ENCODE results near the gene ABTB1. TPM values are rescaled to one million over a fixed set of nuclear protein-coding genes. Genes with fewer than 3 reads are reported as not detected.

Gene ABTB1
- total and polyA plus RNA-seq, 2 of the 13 experiments (the other 11 are each of a cell fraction or from before 2014, with no cell fraction given) = 0.42 to 14.5 TPM

GRCh38 chr3:127669541-127670228 is 3.1 kb upstream of the ABTB1 start:
- intact Hi-C loops (cut with micrococcal nuclease; ENCODE audit: unreplicated experiment) = no loop called here
- DNase-seq (ENCODE audit: low spot score) (no peak), ATAC-seq (no peak)

GRCh38 chr3:127670229-127670559 is 2.6 kb upstream of the ABTB1 start:
- no peak for DNase-seq (ENCODE audit: low spot score)
- Histone ChIP-seq H3K27me3 (ENCODE audit: control insufficient read depth in 1 of 2, insufficient read depth in 2 of 2, low read length in 2 of 2) (peaks cover 0 to 4% of the 10 kb centered on the region in 2 experiments; a peak in 1 of 5 replicates), H4K20me1 (ENCODE audit: insufficient read depth, low read length) (no peaks in the 10 kb centered on the region), H3K9me3 (ENCODE audit: low read length) (no peaks in the 10 kb centered on the region), H3K27ac (ENCODE audit: extremely low read length, insufficient read depth, low read length) (no peak overlapping the region), H3K4me2 (ENCODE audit: low read depth, low read length) (no peak overlapping the region), H3K4me1 (ENCODE audit: insufficient read depth, low read length) (peaks cover 19% of the 10 kb centered on the region), H3K79me2 (ENCODE audit: insufficient read depth, low read length) (no peaks in the 10 kb centered on the region), H3K4me3 (replicated peaks in 1 of 3; ENCODE audit: insufficient read depth in 1 of 3, low read depth in 2 of 3, low read length in 3 of 3) (no peak overlapping the region), H3K9ac (ENCODE audit: insufficient read depth, low read depth, low read length) (no peak overlapping the region), H3K36me3 (replicated peaks in 1 of 2; ENCODE audit: control insufficient read depth in 1 of 2, insufficient read depth in 2 of 2, low read length in 2 of 2) (peaks cover 0 to 2% of the 10 kb centered on the region in 2 experiments; a peak in 1 of 5 replicates), H2AFZ (ENCODE audit: low read length) (no peak overlapping the region)
- no peak for ATAC-seq
- CTCF ChIA-PET (ENCODE audit: low intra/inter-chr PET ratio, low total read pairs) = no interaction called here
- BruUV-seq (replicated peaks) = no TSS peak
- POLR2A ChIA-PET = no interaction called here
- WGBS (ENCODE audit: low lambda C conversion rate) = 77% methylated on average over 5 of the region's 7 CpGs
- FAIRE-seq = no peak
- intact Hi-C loops (cut with micrococcal nuclease; ENCODE audit: unreplicated experiment) (no loop called here), in situ Hi-C loops (cut with HindIII; ENCODE audit: extremely low pct_ligation_motif_present, low pct_unique_long_range_greater_than_20kb) (no loop called here)
- TF ChIP-seq DPF2 (CRISPR knock-in tag; IDR thresholded peaks at IDR 0.05; ENCODE audit: borderline replicate concordance, low read depth) (no peak), ATF7 (IDR thresholded peaks at IDR 0.05) (no peak), ATF7 (CRISPR knock-in tag; IDR thresholded peaks at IDR 0.05) (no peak), NAIF1 (CRISPR knock-in tag; IDR thresholded peaks at IDR 0.05; ENCODE audit: borderline replicate concordance) (no peak), HOXA5 (CRISPR knock-in tag; IDR thresholded peaks at IDR 0.05) (no peak)

More at GRCh38 chr3:127669541-127670228, 3.1 kb upstream of the ABTB1 start:
- no peak overlapping the region for H3K4me3 ChIP-seq (replicated peaks in 1 of 3; ENCODE audit: insufficient read depth in 1 of 3, low read depth in 2 of 3, low read length in 3 of 3)
- H3K9ac ChIP-seq (ENCODE audit: insufficient read depth, low read depth, low read length) = no peak overlapping the region
- ChIA-PET CTCF (ENCODE audit: low intra/inter-chr PET ratio, low total read pairs) (no interaction called here), POLR2A (no interaction called here)
- in situ Hi-C loops (cut with HindIII; ENCODE audit: extremely low pct_ligation_motif_present, low pct_unique_long_range_greater_than_20kb) = no loop called here
- no peaks in the 10 kb centered on the region for H4K20me1 ChIP-seq (ENCODE audit: insufficient read depth, low read length)
- TF ChIP-seq ZKSCAN1 (IDR thresholded peaks at IDR 0.05; ENCODE audit: low read length) (no peak), ZFP37 (CRISPR knock-in tag; IDR thresholded peaks at IDR 0.05; ENCODE audit: borderline replicate concordance) (no peak), MXD1 (CRISPR knock-in tag; IDR thresholded peaks at IDR 0.05) (no peak), CENPBD1 (CRISPR knock-in tag; IDR thresholded peaks at IDR 0.05; ENCODE audit: borderline replicate concordance, low read depth) (no peak)
- no peak for FAIRE-seq
- no peak overlapping the region for H3K4me2 ChIP-seq (ENCODE audit: low read depth, low read length)
- no peak overlapping the region for H3K27ac ChIP-seq (ENCODE audit: extremely low read length, insufficient read depth, low read length)
- peaks cover 0 to 4% of the 10 kb centered on the region in 2 experiments; a peak in 1 of 5 replicates for H3K27me3 ChIP-seq (ENCODE audit: control insufficient read depth in 1 of 2, insufficient read depth in 2 of 2, low read length in 2 of 2)
- 94% methylated on average over 7 of the region's 14 CpGs for WGBS (ENCODE audit: low lambda C conversion rate)
- peaks cover 0 to 2% of the 10 kb centered on the region in 2 experiments; a peak in 1 of 5 replicates for H3K36me3 ChIP-seq (replicated peaks in 1 of 2; ENCODE audit: control insufficient read depth in 1 of 2, insufficient read depth in 2 of 2, low read length in 2 of 2)
- no peak overlapping the region for H2AFZ ChIP-seq (ENCODE audit: low read length)
- no peaks in the 10 kb centered on the region for H3K9me3 ChIP-seq (ENCODE audit: low read length)
- peaks cover 19% of the 10 kb centered on the region for H3K4me1 ChIP-seq (ENCODE audit: insufficient read depth, low read length)
- no peaks in the 10 kb centered on the region for H3K79me2 ChIP-seq (ENCODE audit: insufficient read depth, low read length)
- BruUV-seq (replicated peaks) = no TSS peak

Measured in HepG2 (cell line).